ENCODE measurements around the gene CARM1.

GRCh38 chr19:10892256-10892655, 20.9 kb downstream of the CARM1 start:
- no peak for TF ChIP-seq POLR2AphosphoS5 (IDR thresholded peaks at IDR 0.05; ENCODE audit: insufficient read depth, low read depth, low read length)
- TF ChIP-seq POLR2A (IDR thresholded peaks at IDR 0.05; ENCODE audit: low read depth, low read length) = no peak
- no peak for TF ChIP-seq CTCF (IDR thresholded peaks at IDR 0.05; ENCODE audit: extremely low read depth in 1 of 2, insufficient read depth in 1 of 2, low read depth in 1 of 2, low read length in 2 of 2)
- no peak for TF ChIP-seq EZH2 (IDR thresholded peaks at IDR 0.05; ENCODE audit: borderline replicate concordance, low read depth, low read length, severe bottlenecking)
- no peak for TF ChIP-seq FOS (IDR thresholded peaks at IDR 0.05; ENCODE audit: borderline replicate concordance, insufficient read depth, low read length)
- TF ChIP-seq MAX (IDR thresholded peaks at IDR 0.05; ENCODE audit: insufficient read depth, insufficient read length) = no peak
- TF ChIP-seq JUN (IDR thresholded peaks at IDR 0.05; ENCODE audit: borderline replicate concordance, insufficient read depth, insufficient read length, low read depth) = no peak
